Measurements from ENCODE around the gene TECPR2.

DNA sequence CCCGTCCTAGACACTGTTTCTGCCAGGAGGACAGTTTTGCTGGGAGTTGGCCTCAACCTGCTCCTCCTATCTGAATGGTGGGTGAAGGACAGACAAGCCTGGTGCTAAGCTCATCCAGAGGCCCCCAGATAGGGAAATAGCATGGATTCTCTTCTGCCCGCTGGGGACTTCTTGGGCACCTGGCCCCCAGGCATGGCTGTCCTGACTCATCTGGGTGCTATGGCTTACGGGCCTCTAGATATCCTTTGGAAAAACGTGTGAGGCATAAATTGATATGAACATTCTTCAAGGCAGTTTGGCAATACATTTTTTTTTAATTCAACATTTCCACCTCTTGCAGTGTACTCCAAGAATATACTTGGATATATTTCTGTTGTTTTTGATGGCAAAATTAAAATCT lies 8.6 kb downstream of the TECPR2 start:
- TF ChIP-seq, protein P1, sequence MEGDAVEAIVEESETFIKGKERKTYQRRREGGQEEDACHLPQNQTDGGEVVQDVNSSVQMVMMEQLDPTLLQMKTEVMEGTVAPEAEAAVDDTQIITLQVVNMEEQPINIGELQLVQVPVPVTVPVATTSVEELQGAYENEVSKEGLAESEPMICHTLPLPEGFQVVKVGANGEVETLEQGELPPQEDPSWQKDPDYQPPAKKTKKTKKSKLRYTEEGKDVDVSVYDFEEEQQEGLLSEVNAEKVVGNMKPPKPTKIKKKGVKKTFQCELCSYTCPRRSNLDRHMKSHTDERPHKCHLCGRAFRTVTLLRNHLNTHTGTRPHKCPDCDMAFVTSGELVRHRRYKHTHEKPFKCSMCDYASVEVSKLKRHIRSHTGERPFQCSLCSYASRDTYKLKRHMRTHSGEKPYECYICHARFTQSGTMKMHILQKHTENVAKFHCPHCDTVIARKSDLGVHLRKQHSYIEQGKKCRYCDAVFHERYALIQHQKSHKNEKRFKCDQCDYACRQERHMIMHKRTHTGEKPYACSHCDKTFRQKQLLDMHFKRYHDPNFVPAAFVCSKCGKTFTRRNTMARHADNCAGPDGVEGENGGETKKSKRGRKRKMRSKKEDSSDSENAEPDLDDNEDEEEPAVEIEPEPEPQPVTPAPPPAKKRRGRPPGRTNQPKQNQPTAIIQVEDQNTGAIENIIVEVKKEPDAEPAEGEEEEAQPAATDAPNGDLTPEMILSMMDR (IDR thresholded peaks at IDR 0.05; ENCODE audit: insufficient read depth, low read depth, low read length): no peak
- TF ChIP-seq EZH2 (IDR thresholded peaks at IDR 0.05; ENCODE audit: insufficient read depth, low read length): no peak

Measured in astrocyte (in vitro differentiated cells and primary cell).